IPS-20b (cell line): Measurements from ENCODE around the gene TRAK1.

Experiments
- H3K27ac ChIP-seq: one replicate; pipeline ENCODE4 v1.5.1; 2013; ENCODE audit warnings: low read length
- H3K27me3 ChIP-seq: 2 replicates; pipeline ENCODE4 v1.6.1; 2013; ENCODE audit warnings: mild to moderate bottlenecking, low read length, inconsistent platforms; ENCODE audit not compliant: insufficient read depth
- H3K36me3 ChIP-seq: 2 replicates; pipeline ENCODE4 v1.6.1; 2013; ENCODE audit warnings: low read depth, mild to moderate bottlenecking, inconsistent platforms, low read length, moderate library complexity; ENCODE audit not compliant: insufficient read depth
- H3K4me1 ChIP-seq: 2 replicates; pipeline ENCODE4 v1.6.1; 2013; ENCODE audit warnings: mild to moderate bottlenecking, control low read depth, inconsistent platforms, low read length, moderate library complexity; ENCODE audit not compliant: insufficient read depth
- H3K4me3 ChIP-seq: 2 replicates; pipeline ENCODE4 v1.5.1; 2013; ENCODE audit warnings: mild to moderate bottlenecking, low read length, inconsistent platforms
- H3K9ac ChIP-seq: 2 replicates; pipeline ENCODE4 v1.6.1; 2013; ENCODE audit warnings: low read depth, mild to moderate bottlenecking, inconsistent platforms, low read length, moderate library complexity
- H3K9me3 ChIP-seq: 2 replicates; pipeline ENCODE4 v1.6.1; 2013; ENCODE audit warnings: mild to moderate bottlenecking, low read depth, low read length, inconsistent platforms; ENCODE audit not compliant: insufficient read depth

TRAK1 gene

DNA sequence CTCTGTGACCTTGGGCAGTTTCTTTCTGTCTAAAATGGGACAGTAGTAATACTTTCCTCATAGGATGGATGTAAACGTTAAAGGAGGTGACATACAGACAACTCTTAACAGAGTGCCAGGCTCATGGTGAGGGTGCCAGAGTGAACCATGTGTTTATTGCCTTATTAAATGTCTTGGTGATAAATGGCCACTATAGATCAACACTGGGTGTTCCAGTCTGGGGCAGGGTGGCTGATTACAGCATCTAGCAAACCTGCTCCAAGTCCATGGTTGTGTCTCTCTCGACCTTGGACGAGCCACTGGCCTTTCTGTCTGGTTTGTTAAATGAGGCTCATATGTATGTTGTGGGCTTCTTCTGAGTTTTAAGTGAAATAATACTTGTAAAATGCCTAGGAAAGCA is 75.1 kb downstream of the TRAK1 start:
- Histone ChIP-seq H3K27ac (no peak overlapping the region), H3K4me1 (no peaks in the 10 kb centered on the region; the same call in none of the 2 replicates), H3K36me3 (no peaks in the 10 kb centered on the region), H3K27me3 (no peaks in the 10 kb centered on the region), H3K4me3 (no peak overlapping the region), H3K9ac (no peak overlapping the region), H3K9me3 (no peaks in the 10 kb centered on the region)

DNA sequence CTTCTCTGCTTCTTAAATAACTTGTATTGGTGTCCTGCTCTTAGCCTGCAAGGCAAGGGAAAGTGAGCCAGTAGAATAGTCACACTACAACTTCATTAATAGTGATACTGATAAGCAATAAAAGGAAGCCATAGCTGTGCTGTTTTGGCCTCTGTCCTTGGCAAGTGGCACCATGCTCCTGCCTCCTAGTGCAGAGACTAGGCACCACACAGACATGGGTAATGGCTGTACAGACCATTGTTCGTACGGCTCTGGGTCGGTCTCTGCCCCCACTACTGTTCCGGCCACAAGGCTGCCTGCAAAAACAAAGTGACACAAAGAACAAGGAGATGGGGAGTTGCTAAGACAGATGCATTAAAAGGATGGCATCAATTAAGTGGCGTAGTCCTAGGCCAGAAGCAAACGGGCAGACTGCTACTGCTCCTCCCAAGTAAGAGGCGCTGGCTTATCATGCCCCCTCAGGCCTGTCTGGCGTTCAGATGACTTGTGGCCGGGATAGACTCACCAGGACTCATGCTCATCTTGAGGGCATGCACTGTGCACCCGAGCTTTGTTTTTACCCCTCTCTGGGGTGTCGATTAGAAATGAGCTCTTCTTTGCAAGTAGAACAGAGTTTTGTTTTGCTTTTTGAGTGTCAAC is 75.6 kb downstream of the TRAK1 start:
- H3K36me3 ChIP-seq, result no peaks in the 10 kb centered on the region
- H3K9ac ChIP-seq, result no peak overlapping the region
- H3K9me3 ChIP-seq, result no peaks in the 10 kb centered on the region
- no peak overlapping the region for H3K4me3 ChIP-seq
- H3K27ac ChIP-seq, result no peak overlapping the region
- no peaks in the 10 kb centered on the region; the same call in 1 of the 2 replicates for H3K4me1 ChIP-seq
- H3K27me3 ChIP-seq, result no peaks in the 10 kb centered on the region

DNA sequence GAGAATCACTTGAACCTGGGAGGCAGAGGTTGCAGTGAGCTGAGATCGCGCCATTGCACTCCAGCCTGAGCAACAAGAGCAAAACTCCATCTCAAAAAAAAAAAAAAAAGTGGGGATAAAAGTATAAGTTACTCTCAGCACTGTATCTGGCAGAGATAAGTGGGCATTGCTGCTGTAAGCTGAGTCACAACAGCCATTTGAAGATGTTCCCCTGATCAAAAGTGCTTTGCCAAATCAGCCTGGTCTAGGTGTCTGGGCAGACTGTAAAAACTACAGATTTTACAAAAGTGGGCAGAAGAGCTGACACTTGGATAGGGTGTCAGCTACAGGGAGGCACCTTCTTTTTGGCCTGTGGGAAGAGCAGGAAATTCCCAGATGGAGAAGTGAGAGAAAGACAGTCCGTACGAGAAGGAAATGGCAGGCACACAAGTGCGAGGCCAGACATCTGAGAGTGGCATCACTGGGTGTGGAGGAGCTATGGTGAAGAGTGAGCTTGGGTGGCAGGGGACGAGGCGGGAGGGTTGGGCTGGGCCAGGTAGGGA is 78.5 kb downstream of the TRAK1 start:
- no peaks in the 10 kb centered on the region for H3K36me3 ChIP-seq
- no peaks in the 10 kb centered on the region for H3K27me3 ChIP-seq
- no peak overlapping the region for H3K4me3 ChIP-seq
- H3K4me1 ChIP-seq, result no peaks in the 10 kb centered on the region
- no peak overlapping the region for H3K27ac ChIP-seq
- no peak overlapping the region for H3K9ac ChIP-seq
- H3K9me3 ChIP-seq, result no peaks in the 10 kb centered on the region

DNA sequence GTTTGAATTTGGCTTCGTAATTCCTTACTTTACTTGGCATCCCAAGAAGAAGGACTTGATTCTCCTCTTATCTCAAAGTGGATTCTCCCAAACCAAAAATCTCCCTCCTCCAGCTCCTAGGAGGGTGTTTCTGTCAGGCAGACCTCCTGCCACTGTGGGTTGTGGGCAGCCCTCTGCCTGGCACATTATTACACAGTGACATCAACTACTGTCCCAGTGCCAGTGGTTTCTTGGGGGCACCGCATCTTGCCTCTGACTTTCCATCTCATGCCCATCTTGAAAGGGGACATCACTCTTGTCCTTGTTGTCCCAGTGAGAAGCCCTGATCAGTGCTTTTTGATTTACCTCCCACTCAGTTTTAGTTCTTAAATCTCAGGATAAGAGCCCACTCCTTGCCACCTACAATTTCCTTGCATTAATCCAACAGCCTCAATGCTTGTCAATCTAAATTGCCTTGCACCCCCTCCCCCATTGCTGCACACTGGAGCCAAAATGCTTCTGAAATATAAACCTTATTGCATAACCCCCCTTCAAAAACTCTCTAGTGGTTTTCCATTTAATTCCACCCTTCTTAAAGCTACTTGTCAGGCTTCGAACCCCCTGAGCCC is 81.0 kb downstream of the TRAK1 start:
- H3K4me1 ChIP-seq, result no peaks in the 10 kb centered on the region
- H3K27ac ChIP-seq, result no peak overlapping the region
- H3K4me3 ChIP-seq, result no peak overlapping the region
- no peak overlapping the region for H3K9ac ChIP-seq
- H3K27me3 ChIP-seq, result no peaks in the 10 kb centered on the region
- no peaks in the 10 kb centered on the region for H3K9me3 ChIP-seq
- H3K36me3 ChIP-seq, result no peaks in the 10 kb centered on the region

DNA sequence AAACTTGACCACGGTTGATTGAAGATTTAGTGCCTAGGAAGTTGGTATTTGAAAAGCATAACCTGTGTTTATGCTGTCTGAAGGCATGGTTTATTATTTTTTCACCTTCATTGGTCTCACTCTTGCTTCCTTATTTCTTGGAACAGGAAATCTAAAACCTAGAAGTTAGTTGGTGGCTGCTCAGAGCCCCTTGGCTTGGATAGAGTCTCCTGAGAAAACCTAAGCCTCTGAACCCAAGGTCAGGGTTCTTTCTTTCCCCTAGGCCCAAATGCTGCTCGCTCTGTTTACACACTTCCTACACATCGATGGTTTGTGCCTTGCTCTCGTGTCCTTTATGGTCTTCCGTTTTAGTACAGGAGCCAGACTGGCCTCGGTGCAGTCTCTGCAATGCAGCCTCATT is 82.2 kb downstream of the TRAK1 start:
- Histone ChIP-seq H3K9me3 (no peaks in the 10 kb centered on the region), H3K9ac (no peak overlapping the region), H3K27ac (no peak overlapping the region), H3K4me3 (no peak overlapping the region), H3K4me1 (no peaks in the 10 kb centered on the region), H3K36me3 (0 out of 2 replicates have a peak, but pooled peaks cover under 1% of the 10 kb centered on the region), H3K27me3 (no peaks in the 10 kb centered on the region)

DNA sequence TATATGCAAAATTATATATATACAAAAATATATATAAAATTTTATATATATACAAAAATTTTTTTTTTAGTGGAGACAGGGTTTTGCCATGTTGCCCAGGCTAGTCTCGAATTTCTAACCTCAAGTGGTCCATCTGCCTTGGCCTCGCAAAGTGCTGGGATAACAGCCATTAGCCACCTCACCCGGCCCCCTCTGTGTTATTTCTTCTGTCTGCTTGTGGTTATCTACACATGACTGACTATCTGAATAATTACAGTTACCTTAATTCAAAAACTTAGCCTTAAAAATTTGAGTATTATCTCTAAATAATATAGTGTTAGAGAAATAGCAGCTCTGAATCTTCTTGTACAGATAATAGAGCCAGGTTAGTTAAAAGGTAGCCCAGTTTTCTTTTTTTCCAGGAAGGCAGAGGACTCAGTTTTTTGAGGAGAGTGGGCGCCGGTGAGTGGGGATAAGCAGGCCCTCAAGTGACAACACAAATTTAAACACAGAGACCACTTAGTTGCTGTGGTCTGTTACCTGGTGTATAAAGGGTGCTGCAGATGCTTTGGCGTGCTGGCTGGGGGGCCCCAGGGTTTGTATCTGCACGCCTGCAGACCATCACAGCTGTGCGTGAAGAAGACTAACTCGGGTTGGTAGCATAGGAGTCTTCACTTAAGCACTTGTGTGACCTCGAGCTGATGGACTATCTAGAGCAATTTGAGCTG is 83.7 kb downstream of the TRAK1 start:
- Histone ChIP-seq H3K9me3 (no peaks in the 10 kb centered on the region), H3K27me3 (no peaks in the 10 kb centered on the region), H3K27ac (no peak overlapping the region), H3K4me1 (peaks cover 9% of the 10 kb centered on the region), H3K9ac (no peak overlapping the region), H3K36me3 (0 out of 2 replicates have a peak, but pooled peaks cover 5% of the 10 kb centered on the region), H3K4me3 (no peak overlapping the region)

DNA sequence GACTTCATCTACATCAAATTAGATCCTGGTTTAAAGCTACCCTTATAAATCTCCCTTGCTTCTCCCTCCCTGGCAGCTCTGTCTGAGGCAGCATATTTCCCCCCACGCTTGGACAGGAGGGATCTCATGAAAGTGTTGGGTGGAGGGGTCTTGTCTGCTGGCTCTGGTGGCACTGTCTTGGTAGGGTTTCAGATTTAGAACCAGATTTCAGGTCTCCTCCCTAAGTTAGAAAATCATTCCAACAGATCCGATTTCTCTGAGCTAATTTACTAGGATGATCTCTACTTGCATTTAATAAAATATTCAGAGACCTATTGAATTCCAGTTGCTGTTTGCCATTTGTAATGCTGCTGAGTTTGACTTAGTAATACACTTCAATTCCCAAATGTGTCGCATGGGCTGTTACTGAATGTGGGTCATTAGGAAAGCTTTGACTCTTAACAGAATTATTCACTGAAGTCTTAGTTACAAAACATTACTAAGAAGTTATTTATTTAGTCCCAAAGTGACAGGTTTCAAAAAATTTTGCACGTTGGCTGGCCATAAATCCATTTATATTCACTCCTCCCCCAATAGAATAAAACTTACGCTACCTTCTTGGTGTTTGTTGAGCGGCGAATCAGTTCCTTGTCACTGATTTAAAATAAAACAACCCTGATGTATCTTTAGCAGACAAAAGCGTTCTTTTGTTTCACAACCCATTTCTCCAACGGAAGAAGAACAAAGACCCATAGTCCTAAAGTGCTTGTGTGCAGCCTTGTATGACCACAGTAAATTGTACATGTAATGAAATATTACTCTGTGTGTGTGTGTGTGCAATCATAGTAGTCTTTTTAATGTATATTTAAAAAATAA is 84.5 kb downstream of the TRAK1 start:
- H3K36me3 ChIP-seq, result 0 out of 2 replicates have a peak, but pooled peaks cover 5% of the 10 kb centered on the region
- no peak overlapping the region for H3K27ac ChIP-seq
- no peak overlapping the region for H3K9ac ChIP-seq
- no peak overlapping the region for H3K4me3 ChIP-seq
- H3K4me1 ChIP-seq, result peaks cover 9% of the 10 kb centered on the region
- no peaks in the 10 kb centered on the region for H3K9me3 ChIP-seq
- H3K27me3 ChIP-seq, result no peaks in the 10 kb centered on the region

DNA sequence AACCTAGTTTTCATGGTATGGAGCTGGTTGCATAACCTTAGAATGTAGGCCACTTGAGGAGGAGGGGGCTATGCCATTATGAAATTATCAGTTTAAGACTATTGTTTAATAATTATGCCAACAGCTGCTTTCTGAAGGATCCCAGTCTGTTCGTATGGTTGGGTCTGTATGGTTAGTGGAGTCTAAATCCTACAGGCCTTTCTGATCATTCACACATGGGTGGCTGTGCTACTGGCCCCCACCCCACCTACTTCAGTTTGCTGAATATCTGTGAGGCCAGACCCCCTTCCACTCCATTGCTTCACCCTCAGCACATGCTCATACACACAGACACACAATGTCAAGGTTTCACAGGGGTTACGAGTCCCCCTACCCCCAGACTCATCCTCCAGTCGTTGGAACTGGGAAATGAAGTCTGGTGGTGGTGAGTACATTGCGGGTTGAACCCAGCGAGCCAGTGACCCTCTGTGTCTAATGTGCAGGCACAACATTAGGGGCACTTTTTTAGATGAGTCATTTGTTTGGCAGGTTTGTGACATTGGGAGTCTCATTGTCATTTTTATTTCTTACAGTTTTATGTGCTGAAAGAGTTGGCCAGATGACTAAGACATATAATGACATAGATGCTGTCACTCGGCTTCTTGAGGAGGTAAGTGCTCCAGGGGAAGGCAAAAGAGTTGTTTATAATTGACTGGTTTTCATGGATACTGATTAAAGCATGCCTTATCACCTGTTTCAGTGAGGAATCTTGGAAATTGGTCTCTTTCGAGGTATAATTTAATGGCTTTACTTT is 85.3 kb downstream of the TRAK1 start:
- Histone ChIP-seq H3K27me3 (no peaks in the 10 kb centered on the region), H3K4me1 (peaks cover 11% of the 10 kb centered on the region), H3K4me3 (no peak overlapping the region), H3K9me3 (no peaks in the 10 kb centered on the region), H3K27ac (no peak overlapping the region), H3K9ac (no peak overlapping the region), H3K36me3 (0 out of 2 replicates have a peak, but pooled peaks cover 5% of the 10 kb centered on the region)

DNA sequence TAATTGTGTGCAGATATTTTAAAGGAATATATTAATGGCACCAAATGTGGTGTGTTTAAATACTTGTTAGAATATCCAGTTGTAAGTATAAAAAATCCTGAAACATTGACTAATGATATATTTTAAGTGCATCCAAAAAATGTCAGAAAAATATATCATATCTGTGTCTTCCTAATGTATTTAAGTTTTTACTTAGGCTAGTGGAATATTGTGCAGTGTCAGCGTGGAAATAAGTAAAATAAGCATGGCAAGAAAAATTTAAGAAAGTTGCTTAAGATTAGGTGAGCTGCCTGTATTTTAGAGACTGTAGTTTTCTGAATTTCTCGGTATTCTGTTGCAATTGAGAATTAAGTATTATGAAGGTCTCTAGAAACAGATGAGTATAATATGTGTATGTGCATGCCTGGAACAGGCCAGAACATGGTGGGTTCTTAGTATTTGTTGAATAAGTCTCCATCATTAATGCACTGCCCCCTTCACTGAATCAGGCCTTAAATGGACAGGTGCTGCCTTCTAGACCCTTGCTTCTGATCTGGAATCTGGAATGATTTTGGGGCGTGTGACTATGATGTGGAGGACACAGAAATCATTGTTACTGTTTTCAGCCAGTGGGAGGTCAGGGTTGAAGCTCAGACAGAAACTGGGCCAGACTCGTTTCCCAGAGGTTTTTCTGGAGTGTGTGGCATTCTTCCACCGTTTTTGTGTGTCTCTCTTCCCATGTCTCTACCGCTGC is 86.1 kb downstream of the TRAK1 start:
- Histone ChIP-seq H3K36me3 (0 out of 2 replicates have a peak, but pooled peaks cover 5% of the 10 kb centered on the region), H3K9me3 (no peaks in the 10 kb centered on the region), H3K9ac (no peak overlapping the region), H3K27me3 (no peaks in the 10 kb centered on the region), H3K4me1 (peaks cover 11% of the 10 kb centered on the region), H3K27ac (no peak overlapping the region), H3K4me3 (no peak overlapping the region)

DNA sequence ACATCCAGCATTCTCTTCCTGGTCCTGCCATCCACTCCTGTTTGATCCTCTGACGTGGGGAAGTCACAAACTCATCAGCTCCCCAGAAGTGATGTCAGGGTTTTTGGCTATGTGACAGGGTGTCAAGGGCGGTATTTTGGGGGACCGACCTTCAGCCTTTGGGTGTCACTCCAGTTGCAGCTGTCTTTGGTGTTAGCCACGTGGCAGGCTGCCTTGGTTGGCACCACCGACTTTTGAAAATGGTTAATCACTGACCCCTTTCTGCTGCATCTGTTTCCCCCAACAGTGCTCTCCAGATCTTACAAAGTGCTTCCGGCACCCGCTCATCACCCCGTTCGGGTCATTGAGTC is 86.6 kb downstream of the TRAK1 start:
- Histone ChIP-seq H3K9me3 (no peaks in the 10 kb centered on the region), H3K27ac (no peak overlapping the region), H3K27me3 (no peaks in the 10 kb centered on the region), H3K36me3 (0 out of 2 replicates have a peak, but pooled peaks cover 5% of the 10 kb centered on the region), H3K4me3 (no peak overlapping the region), H3K9ac (no peak overlapping the region), H3K4me1 (peaks cover 11% of the 10 kb centered on the region)
